ENCODE results near the gene NMRK2.

The NMRK2 gene

GRCh38 chr19:3980353-3981251, 47.7 kb downstream of the NMRK2 start:
- in situ Hi-C loops (cut with MboI; ENCODE audit: low sequenced_read_pairs), result no loop called here

DNA sequence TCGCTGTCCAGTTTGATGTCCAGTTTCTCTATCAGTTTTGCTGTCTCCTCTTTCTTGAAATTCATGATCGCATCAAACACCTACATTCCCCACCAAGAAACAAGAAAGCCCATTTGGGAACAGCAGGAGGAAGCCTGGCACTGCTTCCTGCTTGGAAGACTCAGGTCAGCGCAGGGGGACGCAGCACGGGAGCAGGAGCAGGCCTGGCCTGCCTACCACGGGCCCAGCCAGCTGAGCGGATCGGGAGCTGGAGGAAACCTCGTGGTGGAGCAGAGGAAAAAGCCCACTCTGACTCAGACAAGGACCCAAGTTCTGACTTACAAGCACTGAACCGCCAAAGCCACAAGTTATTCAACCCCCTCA, 48.5 kb downstream of the NMRK2 start:
- in situ Hi-C loops (cut with MboI; ENCODE audit: low sequenced_read_pairs), result no loop called here

GRCh38 chr19:3981736-3982681, 49.1 kb downstream of the NMRK2 start:
- in situ Hi-C loops (cut with MboI; ENCODE audit: low sequenced_read_pairs), result no loop called here

GRCh38 chr19:3982701-3983541, 50.1 kb downstream of the NMRK2 start:
- in situ Hi-C loops (cut with MboI; ENCODE audit: low sequenced_read_pairs), result no loop called here

DNA sequence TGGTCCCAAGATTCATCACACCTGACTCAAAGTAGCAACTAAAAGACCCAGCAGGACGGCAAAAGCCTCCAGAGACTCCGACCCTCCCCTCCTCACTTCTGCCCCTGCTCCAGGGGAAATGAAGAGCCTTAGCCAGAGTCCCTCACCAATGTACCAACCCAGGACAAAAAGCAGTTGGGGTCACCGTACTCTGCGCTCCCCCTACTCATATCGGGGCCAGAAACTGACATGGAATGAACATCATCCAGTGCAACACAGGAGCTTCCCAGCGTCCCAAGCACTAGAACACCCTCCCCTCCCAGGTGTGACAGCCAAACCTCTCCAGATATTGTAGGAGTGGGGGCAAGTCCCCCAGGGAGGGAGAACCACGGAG, 50.7 kb downstream of the NMRK2 start:
- in situ Hi-C loops (cut with MboI; ENCODE audit: low sequenced_read_pairs), result no loop called here

DNA sequence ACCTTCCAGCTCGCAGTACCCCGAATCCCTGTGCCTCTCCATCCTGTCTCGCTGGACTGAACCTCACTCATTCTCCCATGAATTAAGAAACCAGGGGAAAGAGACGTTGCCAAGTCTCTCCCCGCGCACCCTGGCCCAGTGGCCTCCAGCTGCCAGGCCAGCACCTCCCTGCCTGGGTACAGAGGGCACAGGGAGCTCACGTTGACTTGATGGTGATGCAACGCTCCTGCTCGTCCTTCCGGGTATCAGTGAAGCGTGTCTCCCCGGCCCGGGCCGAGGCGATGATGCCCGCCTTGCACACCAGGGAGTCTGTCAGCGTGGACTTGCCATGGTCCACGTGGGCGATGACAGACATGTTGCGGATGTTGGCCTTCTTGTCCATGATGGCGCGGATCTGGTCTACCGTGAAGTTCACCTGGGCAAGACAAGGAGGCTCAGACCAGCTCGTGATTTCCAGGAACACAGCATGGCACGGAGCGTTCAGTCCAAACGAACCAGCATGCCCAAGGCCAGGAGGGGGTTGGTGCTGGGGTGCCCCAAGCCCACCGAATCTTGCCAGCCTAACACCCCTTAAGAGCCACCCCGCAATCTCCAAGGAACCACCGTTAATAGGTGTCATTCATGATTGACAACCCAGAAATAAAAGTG, 51.2 kb downstream of the NMRK2 start:
- in situ Hi-C loops (cut with MboI; ENCODE audit: low sequenced_read_pairs), result no loop called here

DNA sequence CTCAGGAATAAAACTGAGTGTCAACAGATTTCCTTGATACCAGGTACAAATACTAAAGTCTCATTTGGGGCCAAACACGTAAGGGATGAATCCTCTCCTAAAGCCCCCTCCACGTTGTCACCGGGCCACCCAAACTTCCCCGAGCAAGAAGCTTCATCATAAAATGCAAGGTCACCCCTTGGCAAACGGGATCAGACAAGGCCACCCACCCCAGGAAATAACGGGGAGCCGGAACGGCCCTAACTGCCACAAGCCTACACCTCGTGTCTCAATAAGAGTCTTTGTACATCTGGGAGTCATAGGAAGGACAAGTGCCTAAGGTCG, 51.7 kb downstream of the NMRK2 start:
- in situ Hi-C loops (cut with MboI; ENCODE audit: low sequenced_read_pairs), result no loop called here

GRCh38 chr19:3984908-3985642, 52.2 kb downstream of the NMRK2 start, which contains the start of gene EEF2:
Gene EEF2 (minus strand): TSS chr19:3985463. CDS start chr19:3985380, 83 bp downstream.
- in situ Hi-C loops (cut with MboI; ENCODE audit: low sequenced_read_pairs), result no loop called here

DNA sequence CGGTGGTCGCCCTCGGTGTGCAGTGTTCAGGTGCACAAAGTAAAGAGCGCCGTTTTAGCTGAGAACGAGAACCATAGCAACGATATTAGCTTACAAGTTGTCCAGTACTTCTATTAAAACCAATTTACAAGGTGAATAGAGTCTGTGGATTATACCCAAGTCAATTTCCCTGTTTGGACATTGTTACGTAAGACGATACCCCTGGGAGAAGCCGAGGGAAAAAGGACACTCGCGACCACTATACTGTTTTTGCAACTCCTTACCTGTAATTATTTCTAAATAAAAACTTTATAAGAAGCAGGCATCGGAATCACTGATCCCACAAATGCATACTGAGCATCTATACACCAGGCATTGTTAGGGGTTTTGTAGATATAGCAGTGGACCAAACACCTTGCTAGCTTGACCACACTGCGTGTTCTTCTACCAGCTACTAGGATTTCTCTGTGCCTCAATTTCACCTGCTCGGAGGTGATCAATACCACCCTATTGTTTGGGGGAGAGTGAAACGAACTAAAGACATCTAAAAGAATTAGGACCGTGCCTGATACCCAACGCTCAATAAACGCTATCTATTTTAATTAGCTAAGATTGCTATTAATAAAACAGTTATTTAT, 52.9 kb downstream of the NMRK2 start:
- in situ Hi-C loops (cut with MboI; ENCODE audit: low sequenced_read_pairs), result no loop called here

DNA sequence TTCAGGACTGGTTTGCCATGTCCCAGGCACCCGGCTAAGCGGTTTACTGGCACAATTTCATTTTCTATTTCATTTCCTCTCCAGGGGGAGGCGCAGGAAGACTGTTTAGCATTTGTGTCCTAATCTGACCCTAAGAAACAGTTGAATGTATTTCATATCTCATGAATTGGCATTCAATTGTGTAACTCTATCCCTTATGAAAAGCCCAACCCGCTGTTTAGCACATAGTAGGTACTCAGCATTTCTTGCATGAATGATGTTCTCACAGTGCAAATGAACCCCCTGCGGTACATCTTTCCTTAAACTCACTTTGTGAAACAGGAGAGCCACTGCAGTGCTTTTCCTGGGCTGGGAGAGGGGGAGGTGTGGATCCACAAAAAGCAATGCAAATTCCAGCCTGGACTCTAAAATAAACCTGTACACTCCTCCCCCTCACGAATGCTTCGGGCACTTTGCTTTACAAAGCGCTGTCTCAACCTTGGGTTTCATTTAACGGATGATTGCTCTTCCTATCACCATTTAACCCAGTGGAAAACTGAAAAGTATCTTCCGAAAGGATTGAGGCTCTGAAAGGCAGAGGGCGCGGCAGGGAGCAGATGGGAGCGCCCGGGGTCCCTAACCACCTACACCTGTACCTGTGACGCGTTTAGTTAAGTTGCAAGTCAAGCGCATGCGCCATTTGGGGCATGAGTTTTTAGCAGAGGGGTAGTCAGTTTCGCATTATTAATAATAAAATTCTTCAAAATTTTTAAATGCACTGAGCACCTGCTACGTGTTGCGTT, 53.6 kb downstream of the NMRK2 start:
- in situ Hi-C loops (cut with MboI; ENCODE audit: low sequenced_read_pairs), result no loop called here

- in situ Hi-C loops (cut with MboI; ENCODE audit: low sequenced_read_pairs), result no loop called here
These were observed 54.9 kb downstream of the NMRK2 start for GRCh38 chr19:3987619-3988371.

- in situ Hi-C loops (cut with MboI; ENCODE audit: low sequenced_read_pairs), result no loop called here
These were observed 57.9 kb downstream of the NMRK2 start for GRCh38 chr19:3990815-3991117.

Data from HL-60/S4 treated with retinoic acid at 250 ng/mL for 4 days and 3 days (cell line).